GM19099 (cell line): ENCODE data around the gene NACC2.

Experiments
- POLR2A ChIP-seq: IDR thresholded peaks from 3 replicates; pipeline ENCODE4 v1.6.1; 2011; ENCODE audit warnings: low read depth; ENCODE audit not compliant: insufficient read length; ENCODE audit errors: extremely low read depth

NACC2 gene

DNA sequence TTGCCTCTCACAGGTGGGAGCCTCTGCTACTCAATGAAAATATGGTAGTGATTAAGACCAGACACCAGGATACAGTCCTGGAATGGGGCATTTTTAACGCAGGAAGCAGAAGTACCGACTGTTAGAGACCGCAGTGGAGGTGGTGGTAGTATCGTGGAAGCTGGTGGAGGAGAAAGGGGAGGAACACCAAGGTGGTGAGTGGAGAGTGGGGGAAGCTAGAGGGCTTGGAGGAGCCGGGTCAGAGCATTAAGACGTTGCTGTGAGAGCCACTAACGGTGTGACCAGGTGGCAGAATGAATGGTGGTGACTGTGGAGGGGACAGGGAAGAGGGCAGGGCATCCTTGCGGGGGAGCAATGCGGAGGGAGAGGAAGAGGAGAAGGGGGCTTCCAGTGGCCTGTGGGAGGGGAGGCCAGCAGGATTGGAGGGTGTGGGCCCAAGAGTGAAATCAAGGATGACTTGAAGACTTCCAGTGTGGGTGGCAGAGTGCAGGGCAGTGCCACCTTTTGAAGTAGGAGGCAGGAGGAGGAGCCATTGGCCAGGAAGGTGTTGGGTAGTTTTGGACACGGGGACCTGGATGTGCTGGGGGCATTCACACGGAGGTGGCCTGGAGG, 132.3 kb downstream of the NACC2 start:
- no peak for TF ChIP-seq POLR2A

DNA sequence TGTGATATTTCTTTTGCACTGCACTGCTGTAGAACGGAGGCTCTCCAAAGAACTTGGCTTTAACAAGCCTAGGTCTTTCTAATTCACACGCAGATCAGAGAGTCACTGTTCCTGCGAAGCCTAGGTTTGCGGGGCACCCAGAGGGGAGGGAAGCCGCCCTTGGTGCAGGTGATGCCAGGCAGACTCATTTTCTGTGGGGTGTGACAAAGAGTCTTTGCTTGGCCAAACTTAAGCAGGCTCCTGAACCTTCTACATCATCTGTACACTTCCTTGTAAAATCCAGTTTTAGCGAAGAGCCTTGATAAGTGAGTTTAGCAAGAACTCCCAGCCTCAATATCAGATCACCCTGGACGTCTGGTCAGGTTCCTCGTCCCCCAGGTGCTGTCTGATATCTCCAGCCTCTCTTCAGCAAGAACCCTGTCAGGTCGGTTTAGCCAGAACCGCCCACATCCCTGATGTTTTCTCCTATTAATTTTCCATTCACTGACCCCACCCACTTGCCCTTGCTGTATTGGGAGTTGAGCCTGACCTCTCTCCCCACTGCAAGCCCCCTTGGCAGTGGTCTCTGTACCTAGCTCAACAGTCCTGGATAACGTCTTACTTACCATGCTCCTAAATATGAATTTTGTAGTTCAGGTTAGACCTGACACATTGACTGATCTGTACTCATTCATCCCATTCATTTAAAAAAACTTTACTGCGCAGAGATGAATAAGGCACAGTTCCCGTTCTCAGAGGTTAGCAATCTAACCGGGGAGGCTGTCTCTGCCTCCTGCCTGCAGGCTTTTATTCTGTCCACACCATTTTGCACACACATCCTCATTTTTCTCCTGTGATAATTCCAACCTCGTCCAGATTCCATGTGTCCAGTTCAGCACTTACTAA, 133.0 kb downstream of the NACC2 start:
- no peak for TF ChIP-seq POLR2A

DNA sequence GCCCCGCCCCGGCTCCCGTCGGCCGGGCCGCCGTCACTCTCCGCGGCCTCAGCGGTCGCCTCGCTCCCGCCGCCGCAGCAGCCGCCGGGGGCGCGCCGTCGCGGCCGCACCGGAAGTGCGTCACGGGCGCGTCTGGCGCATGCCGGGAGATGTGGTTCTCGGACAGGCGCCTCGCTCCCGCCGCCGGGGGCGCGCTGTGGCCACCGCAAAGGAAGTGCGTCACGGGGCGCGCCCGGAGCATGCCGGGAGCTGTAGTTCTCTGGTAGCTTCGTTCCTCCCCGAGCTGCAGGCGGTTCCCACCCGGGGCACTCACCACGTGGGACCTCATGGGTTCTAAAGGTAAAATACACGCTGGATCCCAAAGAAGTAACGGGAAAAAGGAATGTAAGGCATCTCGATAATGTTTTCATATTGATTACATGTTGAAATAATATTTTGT, 133.8 kb downstream of the NACC2 start, which contains the start of gene UBAC1:
Gene UBAC1 (minus strand): TSS at position 97 of the 439 bp plus-strand sequence. CDS start 211 bp downstream, outside the sequence.
- TF ChIP-seq POLR2A = no peak

DNA sequence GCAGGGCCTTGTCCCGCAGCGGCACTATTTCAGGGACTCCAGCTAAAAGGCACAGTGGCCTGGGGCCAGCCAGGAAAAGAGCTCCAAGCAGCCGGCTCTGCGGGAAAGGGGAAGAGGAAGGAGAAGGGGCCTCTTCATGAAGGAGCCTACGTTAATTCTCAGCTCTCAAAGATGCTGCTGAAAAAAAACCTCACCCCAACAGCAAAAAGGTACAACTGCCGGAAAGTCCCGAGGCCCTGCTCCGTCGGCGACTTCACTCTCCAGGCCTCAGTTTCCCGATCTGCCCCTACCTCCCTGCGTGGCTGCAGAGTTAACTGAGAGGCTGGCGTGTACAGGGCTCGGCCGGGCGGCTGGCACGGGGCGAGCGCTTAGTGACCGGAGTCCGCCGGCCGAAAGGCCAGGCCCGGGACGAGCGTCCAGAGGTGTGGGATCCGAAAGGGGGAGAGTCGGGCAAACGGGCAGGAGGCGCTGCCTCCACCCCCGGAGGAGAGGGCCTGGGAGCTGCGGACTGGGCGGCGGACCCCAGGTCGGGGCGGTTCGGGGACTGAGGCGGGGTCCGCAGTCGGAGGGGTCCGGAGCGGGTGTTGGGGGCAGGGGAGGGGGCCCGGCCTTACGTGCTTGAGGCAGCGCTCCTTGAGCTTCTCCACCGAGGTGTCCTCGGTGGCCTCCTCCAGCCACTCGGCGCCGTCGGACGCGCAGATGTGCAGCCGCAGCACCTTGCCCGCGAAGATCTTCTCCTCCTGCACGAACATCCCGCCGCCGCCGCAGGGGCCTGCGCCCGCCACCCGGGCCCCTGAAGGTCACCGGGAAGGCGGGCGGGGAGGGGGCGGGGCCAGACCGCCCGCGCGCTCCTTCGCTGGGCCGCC, 134.4 kb downstream of the NACC2 start:
- TF ChIP-seq POLR2A = peak; percentile 58

DNA sequence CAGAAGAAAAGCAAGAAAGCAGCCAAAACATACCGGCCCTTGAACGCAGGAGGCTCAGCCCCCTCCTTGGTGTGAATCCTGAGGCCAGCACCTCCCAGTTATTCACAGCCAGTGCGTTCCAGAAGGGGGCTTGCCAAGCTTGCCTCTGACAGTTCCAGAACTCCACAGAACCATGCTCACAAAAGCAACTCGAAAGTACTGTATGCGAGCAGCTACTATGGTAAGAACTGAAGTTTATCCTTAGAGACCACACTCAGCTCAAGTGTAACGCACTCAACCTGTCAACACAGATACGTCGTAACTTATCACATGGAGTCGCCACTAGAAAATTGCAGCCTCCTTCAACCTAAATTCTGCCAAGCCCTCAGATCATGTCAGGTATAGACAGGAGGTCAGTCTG, 135.3 kb downstream of the NACC2 start:
- no peak for TF ChIP-seq POLR2A

DNA sequence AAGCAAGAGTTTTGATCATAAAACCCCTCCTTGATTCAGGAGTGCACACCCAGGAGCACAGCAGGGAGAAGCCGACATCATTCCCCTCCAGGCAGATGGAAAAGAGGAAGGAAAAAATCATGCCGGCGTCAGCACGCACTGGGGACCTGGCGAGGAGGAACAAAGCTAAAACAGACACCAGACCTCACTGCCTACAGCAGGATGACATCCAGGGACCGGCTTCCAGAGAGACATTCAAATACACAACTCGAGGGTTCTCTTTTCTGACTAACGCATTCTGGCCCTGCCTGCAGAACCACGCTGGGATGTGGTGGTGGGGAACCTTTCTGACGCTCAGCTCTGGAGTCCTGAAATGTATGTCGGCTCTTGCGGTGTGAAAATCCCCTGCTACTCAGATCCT, 136.6 kb downstream of the NACC2 start:
- no peak for TF ChIP-seq POLR2A

DNA sequence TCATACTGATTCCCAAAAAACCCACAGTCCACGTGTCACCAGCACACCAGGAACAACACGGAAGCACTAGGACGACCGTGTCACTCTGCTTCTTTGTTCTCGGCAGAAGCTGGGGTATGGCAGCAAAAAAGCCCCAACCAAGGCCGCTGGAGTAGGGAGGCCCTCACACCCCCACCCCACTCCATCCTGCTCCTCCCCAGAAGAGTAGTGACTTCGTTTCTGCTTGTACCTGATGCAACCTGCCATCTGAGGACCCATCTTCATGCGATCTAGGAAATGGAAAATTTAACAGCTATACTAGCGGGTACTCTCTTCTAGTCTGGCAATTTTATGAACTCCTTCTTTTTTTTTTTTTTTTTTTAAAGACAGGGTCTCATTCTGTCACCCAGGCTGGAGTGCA, 137.7 kb downstream of the NACC2 start:
- no peak for TF ChIP-seq POLR2A

DNA sequence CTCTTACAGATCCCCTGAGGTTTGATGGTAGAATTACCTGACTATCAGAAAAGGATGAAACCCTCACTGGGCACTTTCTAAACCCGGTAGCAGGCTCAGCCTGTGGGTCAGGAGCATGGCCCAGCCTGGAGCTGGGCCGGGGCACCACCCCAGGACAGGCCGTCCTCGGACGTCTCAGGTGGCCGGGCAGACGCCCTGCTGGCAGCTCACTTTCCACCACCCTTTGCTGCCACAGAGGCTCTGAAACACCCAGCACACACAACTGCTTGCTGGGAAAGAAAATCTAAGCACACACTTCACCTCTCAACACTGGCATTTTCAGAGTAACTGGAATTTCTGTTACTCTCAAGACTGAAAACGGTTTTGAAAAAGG, 138.3 kb downstream of the NACC2 start:
- TF ChIP-seq POLR2A = no peak
